ENCODE measurements around the gene MSH3.

GRCh38 chr5:80915716-80916115, 261.3 kb downstream of the MSH3 start:
- TF ChIP-seq CTCF (IDR thresholded peaks at IDR 0.05) (no peak), POLR2A (IDR thresholded peaks at IDR 0.05) (no peak), POLR2AphosphoS5 (IDR thresholded peaks at IDR 0.05) (no peak), EP300 (IDR thresholded peaks at IDR 0.05) (no peak)

All from stomach (tissue), 4 donors.